Testis (tissue), 3 donors: ENCODE results near the gene GYG2. TPM values are rescaled to one million over a fixed set of nuclear protein-coding genes. Genes with fewer than 3 reads are reported as not detected.
"Not testable (repeated sequence)": the region's sequence is repeated elsewhere in the genome, so short reads cannot be mapped to it uniquely, and the experiment has no call there.

Experiments used
- DNase-seq: peaks from one replicate; pipeline ENCODE4 v3.0.0-alpha.2; 2019
- H3K27ac ChIP-seq, 2 donors: fragments of 200-600 bp; sonication (generic); one replicate each; pipeline ENCODE4 v1.5.1; 2019
- H3K27me3 ChIP-seq: fragments of 200-600 bp; sonication (generic); one replicate; pipeline ENCODE4 v1.5.1; 2019
- H3K36me3 ChIP-seq: fragments of 200-600 bp; sonication (generic); one replicate; pipeline ENCODE4 v1.5.1; 2017; ENCODE audit warnings: low read depth; ENCODE audit errors: missing control alignments
- H3K4me1 ChIP-seq: fragments of 200-600 bp; sonication (generic); one replicate; pipeline ENCODE4 v1.5.1; 2019
- H3K4me3 ChIP-seq, 2 donors: fragments of 200-600 bp; sonication (generic); one replicate each; pipeline ENCODE4 v1.5.1; 2017 to 2019
- H3K9me3 ChIP-seq: fragments of 200-600 bp; sonication (generic); one replicate; pipeline ENCODE4 v1.5.1; 2017
- CTCF ChIP-seq, 3 experiments: fragments of 450-650 bp in 2 of 3; fragments of 200-600 bp in 1 of 3; sonication (generic) in 1 of 3; IDR thresholded peaks; one replicate each; pipeline ENCODE4 v1.5.1; 2016 to 2019; ENCODE audit warnings: antibody characterized with exemption in 3 of 3, mild to moderate bottlenecking in 2 of 3, moderate library complexity in 1 of 3
- POLR2A ChIP-seq: fragments of 450-650 bp; IDR thresholded peaks from one replicate; pipeline ENCODE4 v1.6.1; 2017; ENCODE audit warnings: antibody characterized with exemption, mild to moderate bottlenecking, moderate library complexity
- WGBS, 2 donors: methylation state at CpG; one replicate each; pipeline ENCODE4 v1.1.5; 2018; 5-methylcytosine and 5-hydroxymethylcytosine counted together
- intact Hi-C: fragments of 100-400 bp; cut with DNase I; formaldehyde crosslinking; loops from one replicate; pipeline ENCODE4 v1.15.1; 2023; ENCODE audit warnings: low total_unique reads
- polyA plus RNA-seq: library from polyadenylated mRNA; stranded (reverse); fragments of 350-450 nt; fragmentation: Illumina TruSeq; extraction: RNeasy Lipid Tissue Mini Kit (QIAGEN cat#74804); gene quantifications from one replicate; pipeline ENCODE4 v1.2.3, GENCODE V29; 2014; ENCODE audit warnings: low read depth, low replicate concordance; ENCODE audit not compliant: insufficient read depth
- total RNA-seq, 2 donors: library from RNA; depleted of rRNA; stranded (reverse); fragments of >200 nt; gene quantifications; one replicate each; pipeline ENCODE4 v1.2.3, GENCODE V29; 2016

Gene GYG2
- total and polyA plus RNA-seq, 3 donors from 2014 or later: 2.2 to 2.6 (median 2.4) TPM

GRCh38 chrX:2892816-2893215, 64.1 kb downstream of the GYG2 start:
- Histone ChIP-seq H3K4me3 (no peak overlapping the region), H3K9me3 (no peaks in the 10 kb centered on the region), H3K27me3 (no peaks in the 10 kb centered on the region), H3K4me1 (no peaks in the 10 kb centered on the region), H3K27ac (no peak overlapping the region), H3K36me3 (no peaks in the 10 kb centered on the region)
- TF ChIP-seq POLR2A: no peak
- TF ChIP-seq CTCF (IDR thresholded peaks at IDR 0.05): no peak
- no peak for DNase-seq
- WGBS, 2 donors: 73 to 92% methylated on average over 5 of the region's 5 CpGs
- intact Hi-C loops: no loop called here

- no peaks in the 10 kb centered on the region for H3K36me3 ChIP-seq
- no peaks in the 10 kb centered on the region for H3K9me3 ChIP-seq
- 56 to 57% methylated on average over 9 of the region's 9 CpGs for WGBS, 2 donors
- H3K27ac ChIP-seq: no peak overlapping the region
- no peak overlapping the region for H3K4me3 ChIP-seq
- H3K4me1 ChIP-seq: no peaks in the 10 kb centered on the region
- no peaks in the 10 kb centered on the region for H3K27me3 ChIP-seq
- intact Hi-C loops: no loop called here
- TF ChIP-seq CTCF (IDR thresholded peaks at IDR 0.05): no peak
- TF ChIP-seq POLR2A: no peak
- DNase-seq: no peak
Observed at GRCh38 chrX:2894885-2895292, 66.2 kb downstream of the GYG2 start.

- WGBS, 2 donors: 77 to 100% methylated on average over 1 to 12 of the region's 12 CpGs
- no peak overlapping the region for H3K27ac ChIP-seq
- no peak for DNase-seq
- no peaks in the 10 kb centered on the region for H3K27me3 ChIP-seq
- H3K9me3 ChIP-seq: no peaks in the 10 kb centered on the region
- H3K4me1 ChIP-seq: no peaks in the 10 kb centered on the region
- H3K36me3 ChIP-seq: no peaks in the 10 kb centered on the region
- H3K4me3 ChIP-seq: no peak overlapping the region
- intact Hi-C loops: no loop called here
- TF ChIP-seq CTCF (IDR thresholded peaks at IDR 0.05): no peak
- TF ChIP-seq POLR2A: no peak
Observed at GRCh38 chrX:2897311-2897689, 68.6 kb downstream of the GYG2 start.

- intact Hi-C loops, H3K9me3 ChIP-seq, H3K27me3 ChIP-seq, H3K4me3 ChIP-seq, H3K4me1 ChIP-seq, H3K27ac ChIP-seq, H3K36me3 ChIP-seq, DNase-seq: not testable (repeated sequence)
- WGBS, 2 donors: 16% methylated on average over 22 of the region's 22 CpGs; no CpG with 5 or more reads in 1 of the 2 donors
Observed at GRCh38 chrX:2897690-2898623, 69.2 kb downstream of the GYG2 start.

GRCh38 chrX:2898846-2899512, 70.2 kb downstream of the GYG2 start:
- no peaks in the 10 kb centered on the region for H3K27me3 ChIP-seq
- no peak for DNase-seq
- no peaks in the 10 kb centered on the region for H3K4me1 ChIP-seq
- 78 to 80% methylated on average over 12 to 13 of the region's 13 CpGs for WGBS, 2 donors
- TF ChIP-seq CTCF (IDR thresholded peaks at IDR 0.05) (no peak), POLR2A (no peak)
- H3K4me3 ChIP-seq: no peak overlapping the region
- intact Hi-C loops: no loop called here
- no peaks in the 10 kb centered on the region for H3K9me3 ChIP-seq
- H3K27ac ChIP-seq: no peak overlapping the region
- H3K36me3 ChIP-seq: no peaks in the 10 kb centered on the region
